ENCODE results near the gene CATSPER3.

CATSPER3 gene

DNA sequence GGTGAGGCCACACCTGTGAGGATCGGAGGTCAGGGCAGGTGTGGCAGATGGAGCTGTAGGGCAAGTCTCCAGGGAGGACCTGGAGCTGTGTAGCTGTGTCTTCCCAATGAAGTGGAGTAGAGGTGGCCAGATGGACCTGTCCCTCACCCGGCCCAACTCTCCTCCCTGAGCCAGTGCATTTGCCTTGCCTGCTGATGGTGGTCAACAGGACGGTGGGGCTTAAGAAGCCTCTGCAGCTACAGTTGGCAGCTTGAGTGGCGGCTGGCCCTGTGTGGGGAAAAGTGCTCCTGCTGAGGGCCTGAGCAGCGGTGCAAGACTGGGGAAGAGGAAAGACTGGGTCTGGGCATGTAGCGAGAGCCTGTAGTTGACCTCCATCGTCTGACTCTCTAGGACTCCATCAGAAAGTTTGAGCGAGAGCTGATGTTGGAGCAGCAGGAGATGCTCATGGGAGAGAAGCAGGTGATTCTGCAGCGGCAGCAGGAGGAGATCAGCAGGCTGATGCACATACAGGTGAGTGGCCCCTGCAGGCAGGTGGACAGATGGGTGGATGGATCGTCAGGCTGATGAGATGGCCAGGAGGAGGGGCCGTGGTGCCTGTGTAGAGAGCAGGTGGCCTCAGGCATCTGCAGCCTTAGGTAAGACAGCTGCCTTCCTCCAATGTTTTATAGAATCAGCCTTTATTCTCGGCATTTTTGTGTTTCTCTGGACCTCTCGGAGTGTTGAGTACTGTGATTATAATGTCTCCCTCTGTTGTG, 41.5 kb downstream of the CATSPER3 start:
- H3K36me3 ChIP-seq (replicated peaks; ENCODE audit: insufficient read depth, low read length) = no peaks in the 10 kb centered on the region
- H4K20me1 ChIP-seq (ENCODE audit: insufficient read depth, low read length) = no peaks in the 10 kb centered on the region
- H2AFZ ChIP-seq (ENCODE audit: low read length) = no peak overlapping the region
- H3K79me2 ChIP-seq (ENCODE audit: low read length) = no peaks in the 10 kb centered on the region
- H3K4me1 ChIP-seq (ENCODE audit: low read length) = peaks cover 6% of the 10 kb centered on the region; the same call in 1 of the 2 replicates
- no peaks in the 10 kb centered on the region for H3F3A ChIP-seq (ENCODE audit: insufficient read depth, low read length)
- no peak overlapping the region for H3K27ac ChIP-seq (ENCODE audit: low read length)
- no peak for DNase-seq
- TF ChIP-seq, protein P1, sequence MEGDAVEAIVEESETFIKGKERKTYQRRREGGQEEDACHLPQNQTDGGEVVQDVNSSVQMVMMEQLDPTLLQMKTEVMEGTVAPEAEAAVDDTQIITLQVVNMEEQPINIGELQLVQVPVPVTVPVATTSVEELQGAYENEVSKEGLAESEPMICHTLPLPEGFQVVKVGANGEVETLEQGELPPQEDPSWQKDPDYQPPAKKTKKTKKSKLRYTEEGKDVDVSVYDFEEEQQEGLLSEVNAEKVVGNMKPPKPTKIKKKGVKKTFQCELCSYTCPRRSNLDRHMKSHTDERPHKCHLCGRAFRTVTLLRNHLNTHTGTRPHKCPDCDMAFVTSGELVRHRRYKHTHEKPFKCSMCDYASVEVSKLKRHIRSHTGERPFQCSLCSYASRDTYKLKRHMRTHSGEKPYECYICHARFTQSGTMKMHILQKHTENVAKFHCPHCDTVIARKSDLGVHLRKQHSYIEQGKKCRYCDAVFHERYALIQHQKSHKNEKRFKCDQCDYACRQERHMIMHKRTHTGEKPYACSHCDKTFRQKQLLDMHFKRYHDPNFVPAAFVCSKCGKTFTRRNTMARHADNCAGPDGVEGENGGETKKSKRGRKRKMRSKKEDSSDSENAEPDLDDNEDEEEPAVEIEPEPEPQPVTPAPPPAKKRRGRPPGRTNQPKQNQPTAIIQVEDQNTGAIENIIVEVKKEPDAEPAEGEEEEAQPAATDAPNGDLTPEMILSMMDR (IDR thresholded peaks at IDR 0.05; ENCODE audit: low read length) = no peak
- TF ChIP-seq EZH2 (optimal IDR thresholded peaks at IDR 0.05; ENCODE audit: low read depth, low read length) = no peak
- no peak overlapping the region for H3K4me3 ChIP-seq (ENCODE audit: low read length)
- no peak overlapping the region for H3K9ac ChIP-seq (ENCODE audit: low read length)
- no peak overlapping the region for H3K4me2 ChIP-seq (ENCODE audit: low read depth, low read length)
- H3K9me3 ChIP-seq (replicated peaks; ENCODE audit: insufficient read depth, low read length) = no peaks in the 10 kb centered on the region
- H3K27me3 ChIP-seq (replicated peaks; ENCODE audit: insufficient read depth, low read length) = no peaks in the 10 kb centered on the region
- H3K9me2 ChIP-seq (replicated peaks; ENCODE audit: insufficient read depth, low read length) = no peaks in the 10 kb centered on the region

DNA sequence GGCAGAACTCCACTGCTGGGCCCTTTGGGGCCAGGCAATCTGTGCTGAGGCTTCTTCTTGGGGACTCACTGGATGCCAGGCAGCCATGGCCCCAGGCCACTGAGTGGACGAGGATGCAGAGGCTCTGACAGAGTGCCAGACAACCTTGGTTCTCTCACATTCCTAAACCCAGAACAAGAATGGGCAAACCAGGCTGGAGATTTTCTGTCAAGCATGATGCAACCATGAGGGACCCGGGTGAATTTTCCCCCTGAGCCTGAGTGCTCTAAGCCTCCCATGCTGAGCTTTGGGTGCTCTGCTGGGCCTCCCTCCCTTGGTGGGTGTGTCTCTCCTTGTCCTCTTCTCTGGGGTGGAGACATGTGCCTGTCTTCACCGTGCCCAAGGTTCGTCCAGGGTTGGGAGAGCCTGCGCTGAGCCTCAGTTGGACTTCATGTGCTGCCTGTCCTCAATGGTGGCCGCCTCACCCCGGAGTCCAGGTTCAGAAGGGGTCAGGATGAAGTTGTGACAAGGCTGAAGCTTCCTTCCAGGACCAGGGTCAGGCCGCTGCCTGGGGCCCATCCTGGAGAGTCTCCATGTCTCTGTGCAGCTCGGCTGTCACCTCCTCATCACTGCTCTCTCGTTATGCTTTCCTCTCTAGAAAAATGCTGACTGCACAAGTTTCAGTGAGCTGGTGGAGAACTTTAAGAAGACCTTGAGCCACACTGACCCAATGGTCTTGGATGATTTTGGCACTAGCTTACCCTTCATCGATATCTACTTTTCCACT, 42.2 kb downstream of the CATSPER3 start:
- Histone ChIP-seq H4K20me1 (ENCODE audit: insufficient read depth, low read length) (no peaks in the 10 kb centered on the region), H3K36me3 (replicated peaks; ENCODE audit: insufficient read depth, low read length) (no peaks in the 10 kb centered on the region), H3K4me3 (ENCODE audit: low read length) (no peak overlapping the region), H3K27me3 (replicated peaks; ENCODE audit: insufficient read depth, low read length) (no peaks in the 10 kb centered on the region), H3K9me3 (replicated peaks; ENCODE audit: insufficient read depth, low read length) (no peaks in the 10 kb centered on the region), H3K4me2 (ENCODE audit: low read depth, low read length) (no peak overlapping the region), H3F3A (ENCODE audit: insufficient read depth, low read length) (no peaks in the 10 kb centered on the region), H3K9me2 (replicated peaks; ENCODE audit: insufficient read depth, low read length) (no peaks in the 10 kb centered on the region), H3K9ac (ENCODE audit: low read length) (no peak overlapping the region), H2AFZ (ENCODE audit: low read length) (no peak overlapping the region), H3K4me1 (ENCODE audit: low read length) (peaks cover 6% of the 10 kb centered on the region; the same call in 1 of the 2 replicates), H3K27ac (ENCODE audit: low read length) (no peak overlapping the region), H3K79me2 (ENCODE audit: low read length) (no peaks in the 10 kb centered on the region)
- DNase-seq = no peak
- TF ChIP-seq, protein P1 (IDR thresholded peaks at IDR 0.05; ENCODE audit: low read length) = no peak
- TF ChIP-seq EZH2phosphoT487 (IDR thresholded peaks at IDR 0.05; ENCODE audit: low read length) (no peak), EZH2 (optimal IDR thresholded peaks at IDR 0.05; ENCODE audit: low read depth, low read length) (no peak)

GRCh38 chr5:135010502-135011354, 43.0 kb downstream of the CATSPER3 start:
- no peak for DNase-seq
- Histone ChIP-seq H3K4me1 (ENCODE audit: low read length) (peaks cover 6% of the 10 kb centered on the region; the same call in 1 of the 2 replicates), H3K27me3 (replicated peaks; ENCODE audit: insufficient read depth, low read length) (no peaks in the 10 kb centered on the region), H3K36me3 (replicated peaks; ENCODE audit: insufficient read depth, low read length) (no peaks in the 10 kb centered on the region), H3K27ac (ENCODE audit: low read length) (no peak overlapping the region), H3F3A (ENCODE audit: insufficient read depth, low read length) (no peaks in the 10 kb centered on the region), H3K9ac (ENCODE audit: low read length) (no peak overlapping the region), H3K9me3 (replicated peaks; ENCODE audit: insufficient read depth, low read length) (no peaks in the 10 kb centered on the region), H2AFZ (ENCODE audit: low read length) (no peak overlapping the region), H3K4me3 (ENCODE audit: low read length) (no peak overlapping the region), H3K4me2 (ENCODE audit: low read depth, low read length) (no peak overlapping the region), H4K20me1 (ENCODE audit: insufficient read depth, low read length) (no peaks in the 10 kb centered on the region), H3K79me2 (ENCODE audit: low read length) (no peaks in the 10 kb centered on the region), H3K9me2 (replicated peaks; ENCODE audit: insufficient read depth, low read length) (no peaks in the 10 kb centered on the region)
- TF ChIP-seq, protein P1 (IDR thresholded peaks at IDR 0.05; ENCODE audit: low read length) = peak; percentile 27
- no peak for TF ChIP-seq EZH2 (optimal IDR thresholded peaks at IDR 0.05; ENCODE audit: low read depth, low read length)

Measured in MM.1S (cell line).